ENCODE data around the gene PDZK1IP1.

DNA sequence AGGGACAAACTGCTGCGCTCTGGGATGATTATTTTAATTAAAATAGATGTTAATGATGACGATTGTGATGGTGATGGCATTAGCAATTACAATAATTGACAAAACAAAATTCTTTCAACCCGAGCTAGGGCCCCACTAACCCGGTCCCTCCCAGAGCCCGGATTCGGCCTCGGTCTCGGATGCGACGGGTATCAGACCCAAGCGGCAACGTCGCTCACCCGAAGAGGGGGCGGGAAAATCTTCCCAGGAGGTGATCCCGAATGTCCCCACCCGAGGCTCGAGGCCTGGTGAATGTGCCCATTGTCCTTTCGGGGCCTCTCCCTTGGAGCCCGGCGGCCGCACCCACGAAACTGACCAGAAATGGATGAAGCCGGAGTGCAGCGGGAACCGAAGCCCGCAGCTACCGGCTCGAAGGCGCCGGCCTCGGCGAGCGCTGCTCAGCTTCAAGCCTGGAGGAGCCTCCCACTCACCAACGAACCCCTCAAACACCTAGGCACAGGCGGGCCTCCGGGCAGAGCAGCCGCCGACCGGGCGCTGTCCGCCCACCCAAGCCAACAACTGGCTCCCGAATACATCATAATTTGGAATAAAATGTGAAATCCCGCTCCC lies 41.0 kb upstream of the PDZK1IP1 start:
- TF ChIP-seq, protein P1, sequence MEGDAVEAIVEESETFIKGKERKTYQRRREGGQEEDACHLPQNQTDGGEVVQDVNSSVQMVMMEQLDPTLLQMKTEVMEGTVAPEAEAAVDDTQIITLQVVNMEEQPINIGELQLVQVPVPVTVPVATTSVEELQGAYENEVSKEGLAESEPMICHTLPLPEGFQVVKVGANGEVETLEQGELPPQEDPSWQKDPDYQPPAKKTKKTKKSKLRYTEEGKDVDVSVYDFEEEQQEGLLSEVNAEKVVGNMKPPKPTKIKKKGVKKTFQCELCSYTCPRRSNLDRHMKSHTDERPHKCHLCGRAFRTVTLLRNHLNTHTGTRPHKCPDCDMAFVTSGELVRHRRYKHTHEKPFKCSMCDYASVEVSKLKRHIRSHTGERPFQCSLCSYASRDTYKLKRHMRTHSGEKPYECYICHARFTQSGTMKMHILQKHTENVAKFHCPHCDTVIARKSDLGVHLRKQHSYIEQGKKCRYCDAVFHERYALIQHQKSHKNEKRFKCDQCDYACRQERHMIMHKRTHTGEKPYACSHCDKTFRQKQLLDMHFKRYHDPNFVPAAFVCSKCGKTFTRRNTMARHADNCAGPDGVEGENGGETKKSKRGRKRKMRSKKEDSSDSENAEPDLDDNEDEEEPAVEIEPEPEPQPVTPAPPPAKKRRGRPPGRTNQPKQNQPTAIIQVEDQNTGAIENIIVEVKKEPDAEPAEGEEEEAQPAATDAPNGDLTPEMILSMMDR (IDR thresholded peaks at IDR 0.05; ENCODE audit: low read length) = no peak
- no peak for TF ChIP-seq EZH2phosphoT487 (IDR thresholded peaks at IDR 0.05; ENCODE audit: low read length)
- peak; percentile 44 for TF ChIP-seq EZH2 (optimal IDR thresholded peaks at IDR 0.05; ENCODE audit: low read depth, low read length)
